Suprapubic skin (tissue), 4 donors: ENCODE measurements around the gene CASP4. TPM values are rescaled to one million over a fixed set of nuclear protein-coding genes. Genes with fewer than 3 reads are reported as not detected.

Experiments used
- DNase-seq, 2 donors: peaks; one replicate each; pipeline ENCODE4 v3.0.0-alpha.2; 2019; ENCODE audit warnings: low spot score in 2 of 2
- H3K27ac ChIP-seq: fragments of 200-600 bp; sonication (generic); one replicate; pipeline ENCODE4 v1.5.1; 2019
- H3K27me3 ChIP-seq: fragments of 200-600 bp; sonication (generic); one replicate; pipeline ENCODE4 v1.5.1; 2019
- H3K36me3 ChIP-seq: fragments of 200-600 bp; sonication (generic); one replicate; pipeline ENCODE4 v1.5.1; 2019
- H3K4me1 ChIP-seq: fragments of 200-600 bp; sonication (generic); one replicate; pipeline ENCODE4 v1.5.1; 2019
- H3K4me3 ChIP-seq: fragments of 200-600 bp; sonication (generic); one replicate; pipeline ENCODE4 v1.5.1; 2019; ENCODE audit warnings: mild to moderate bottlenecking
- H3K9me3 ChIP-seq: fragments of 200-600 bp; sonication (generic); one replicate; pipeline ENCODE4 v1.5.1; 2019
- CTCF ChIP-seq, 2 donors: fragments of 200-600 bp in 1 of 2; fragments of 450-650 bp in 1 of 2; sonication (generic) in 1 of 2; IDR thresholded peaks; one replicate each; pipeline ENCODE4 v1.5.1; 2016 to 2019; ENCODE audit warnings: antibody characterized with exemption in 2 of 2, mild to moderate bottlenecking in 1 of 2, moderate library complexity in 1 of 2
- EP300 ChIP-seq: sonication (generic); formaldehyde crosslinking; IDR thresholded peaks from one replicate; pipeline ENCODE4 v1.6.1; 2017; ENCODE audit warnings: antibody characterized with exemption
- POLR2A ChIP-seq, 2 donors: fragments of 450-650 bp; IDR thresholded peaks; one replicate each; pipeline ENCODE4 v1.6.1; 2017; ENCODE audit warnings: antibody characterized with exemption in 2 of 2, mild to moderate bottlenecking in 2 of 2, moderate library complexity in 2 of 2
- POLR2AphosphoS5 ChIP-seq, 3 donors: sonication (generic); formaldehyde crosslinking; IDR thresholded peaks; one replicate each; pipeline ENCODE4 v1.6.1; 2017; ENCODE audit warnings: antibody characterized with exemption in 3 of 3
- WGBS: methylation state at CpG from one replicate; pipeline ENCODE4 v1.1.5; 2018; 5-methylcytosine and 5-hydroxymethylcytosine counted together
- total RNA-seq, 4 donors: library from RNA; depleted of rRNA; stranded (reverse); fragments of >200 nt; gene quantifications; one replicate each; pipeline ENCODE4 v1.1.0, GENCODE V29; 2016

CASP4 gene
- total RNA-seq, 4 donors from 2014 or later, result 98.3 to 272 (median 129) TPM

DNA sequence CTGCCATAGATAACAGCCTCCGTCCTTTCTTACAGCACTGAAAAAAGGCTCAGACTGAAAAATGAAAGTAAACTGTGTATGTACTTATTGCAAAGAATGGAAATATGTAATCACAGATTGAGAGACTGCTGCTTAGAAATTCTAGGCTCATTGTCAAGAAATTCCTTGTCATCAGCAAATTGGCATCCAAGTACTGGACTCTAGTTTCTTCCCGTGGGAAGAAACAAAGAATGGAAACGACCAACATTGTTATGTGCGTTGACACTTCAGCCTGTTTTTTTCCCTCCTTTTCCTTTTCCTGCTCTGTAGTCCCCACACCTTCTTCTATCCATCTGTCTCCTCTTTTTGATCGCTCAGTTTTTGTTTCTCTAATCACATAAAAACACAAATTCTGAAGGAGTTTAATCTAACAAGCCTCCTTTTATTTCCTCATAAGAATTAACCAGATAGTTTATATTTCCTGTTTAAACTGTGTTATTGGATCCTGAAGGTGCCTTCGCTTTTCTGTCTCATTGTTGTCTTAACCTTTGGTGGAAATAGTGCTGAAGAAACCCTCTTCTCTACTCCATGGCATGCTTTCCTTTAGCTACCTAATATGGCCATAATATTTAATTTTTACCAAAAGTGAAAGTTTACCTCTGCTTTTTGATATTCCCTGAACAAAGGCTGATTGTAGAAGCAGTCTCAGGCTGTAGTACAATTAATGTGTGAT lies 50.1 kb downstream of the CASP4 start:
- Histone ChIP-seq H3K27ac (peak overlapping the region; percentile 61), H3K4me3 (peak overlapping the region; percentile 42), H3K9me3 (no peaks in the 10 kb centered on the region), H3K27me3 (no peaks in the 10 kb centered on the region), H3K36me3 (no peaks in the 10 kb centered on the region), H3K4me1 (peaks cover 15% of the 10 kb centered on the region)
- no peak for TF ChIP-seq POLR2A (IDR thresholded peaks at IDR 0.05)
- no peak for TF ChIP-seq CTCF (IDR thresholded peaks at IDR 0.05)
- TF ChIP-seq POLR2AphosphoS5 (IDR thresholded peaks at IDR 0.05), result no peak
- TF ChIP-seq EP300, result no peak
- no peak for DNase-seq
- WGBS, result 20% methylated on average over 6 of the region's 6 CpGs

DNA sequence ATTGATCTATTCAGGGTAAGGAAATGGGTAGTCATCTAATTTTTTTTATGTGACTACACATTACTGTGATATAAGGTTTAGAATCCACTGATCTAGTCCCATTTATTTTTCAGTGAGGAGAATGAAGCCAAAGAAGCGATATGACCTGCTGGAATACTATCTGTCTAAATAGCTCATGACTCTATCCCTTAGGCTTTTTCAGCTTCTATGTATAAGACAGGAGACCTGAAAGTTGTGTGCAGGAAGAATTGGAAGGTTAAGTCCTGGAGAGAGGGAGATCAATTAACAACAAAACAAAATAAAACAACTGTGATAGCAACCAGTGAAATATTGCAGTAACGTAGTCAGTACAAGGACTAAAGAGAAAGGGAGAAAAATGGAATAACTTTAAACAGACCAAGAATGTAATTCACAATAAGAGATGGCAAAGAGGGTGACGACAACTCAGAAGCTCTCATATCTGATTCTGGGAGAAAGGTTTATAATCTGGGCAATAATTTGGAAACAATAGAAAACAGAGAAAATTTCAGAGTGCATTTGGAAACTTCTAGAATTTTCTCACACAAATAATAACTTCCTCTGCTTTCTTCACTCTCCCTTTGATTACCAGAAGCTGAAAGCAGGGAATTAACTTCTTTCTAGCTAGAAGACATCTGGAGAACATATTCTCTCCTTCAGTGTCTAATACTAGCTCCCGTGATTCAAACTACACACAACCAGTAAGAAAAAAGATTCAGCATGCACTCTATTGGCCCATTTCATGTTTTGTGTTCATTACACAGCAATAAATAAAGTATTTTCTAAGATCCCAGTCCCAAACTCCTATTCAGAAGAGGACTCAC lies 50.9 kb downstream of the CASP4 start:
- 23% methylated on average over 4 of the region's 4 CpGs for WGBS
- Histone ChIP-seq H3K27ac (peak overlapping the region; percentile 61), H3K27me3 (no peaks in the 10 kb centered on the region), H3K4me3 (peak overlapping the region; percentile 42), H3K36me3 (no peaks in the 10 kb centered on the region), H3K9me3 (no peaks in the 10 kb centered on the region), H3K4me1 (peaks cover 15% of the 10 kb centered on the region)
- TF ChIP-seq POLR2AphosphoS5 (IDR thresholded peaks at IDR 0.05) (no peak), CTCF (IDR thresholded peaks at IDR 0.05) (no peak), POLR2A (IDR thresholded peaks at IDR 0.05) (no peak), EP300 (no peak)
- no peak for DNase-seq

DNA sequence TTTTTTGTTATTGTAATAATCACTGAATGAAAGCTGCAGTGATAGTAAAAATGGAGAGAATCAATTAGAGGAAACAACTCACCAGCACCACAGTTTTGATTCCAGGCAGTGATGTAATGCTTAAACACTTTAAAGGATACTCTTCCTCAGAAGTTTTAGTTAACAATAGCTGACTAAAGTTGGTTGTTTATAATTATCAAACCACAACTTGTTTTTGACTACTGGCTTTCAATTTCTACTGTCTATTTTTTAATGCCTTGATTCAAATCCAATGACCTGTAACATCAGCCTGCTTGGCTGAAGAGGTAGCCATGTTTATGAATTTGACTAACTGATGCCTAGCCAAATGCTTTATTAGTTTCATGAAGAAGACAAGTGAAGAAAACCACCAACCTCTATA lies 51.9 kb downstream of the CASP4 start:
- Histone ChIP-seq H3K4me1 (peaks cover 15% of the 10 kb centered on the region), H3K9me3 (no peaks in the 10 kb centered on the region), H3K4me3 (no peak overlapping the region), H3K27me3 (no peaks in the 10 kb centered on the region), H3K27ac (no peak overlapping the region), H3K36me3 (no peaks in the 10 kb centered on the region)
- TF ChIP-seq POLR2AphosphoS5 (IDR thresholded peaks at IDR 0.05), result no peak
- no peak for TF ChIP-seq POLR2A (IDR thresholded peaks at IDR 0.05)
- TF ChIP-seq EP300, result no peak
- TF ChIP-seq CTCF (IDR thresholded peaks at IDR 0.05), result no peak
- DNase-seq, result no peak

DNA sequence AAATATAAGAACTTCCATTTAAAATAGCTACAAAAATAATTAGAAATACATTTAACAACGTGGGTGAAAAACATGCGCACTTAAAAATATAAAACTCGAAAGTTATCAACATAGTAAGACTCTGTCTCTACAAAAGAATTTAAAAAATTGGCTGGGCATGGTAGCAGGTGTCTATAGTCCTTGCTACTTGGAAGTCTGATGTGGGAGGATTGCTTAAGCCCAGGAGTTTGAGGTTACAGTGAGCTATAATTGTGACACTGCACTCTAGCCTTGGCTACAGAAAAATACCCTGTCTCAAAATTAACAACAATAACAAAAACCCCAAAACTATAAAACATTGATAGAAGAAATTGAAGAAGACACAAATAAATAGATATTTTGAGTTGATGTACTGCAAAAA lies 56.3 kb downstream of the CASP4 start:
- no peak for DNase-seq
- 92% methylated on average over 3 of the region's 3 CpGs for WGBS
- Histone ChIP-seq H3K4me1 (peaks cover 1% of the 10 kb centered on the region), H3K27ac (no peak overlapping the region), H3K36me3 (no peaks in the 10 kb centered on the region), H3K4me3 (no peak overlapping the region), H3K27me3 (no peaks in the 10 kb centered on the region), H3K9me3 (no peaks in the 10 kb centered on the region)
- no peak for TF ChIP-seq POLR2AphosphoS5 (IDR thresholded peaks at IDR 0.05)
- no peak for TF ChIP-seq CTCF (IDR thresholded peaks at IDR 0.05)
- no peak for TF ChIP-seq POLR2A (IDR thresholded peaks at IDR 0.05)
- no peak for TF ChIP-seq EP300

GRCh38 chr11:104908186-104908531 lies 60.2 kb downstream of the CASP4 start:
- H3K4me1 ChIP-seq, result no peaks in the 10 kb centered on the region
- H3K36me3 ChIP-seq, result no peaks in the 10 kb centered on the region
- WGBS, result 92% methylated on average over 3 of the region's 3 CpGs
- no peak for TF ChIP-seq POLR2A (IDR thresholded peaks at IDR 0.05)
- no peak for TF ChIP-seq EP300
- TF ChIP-seq POLR2AphosphoS5 (IDR thresholded peaks at IDR 0.05), result no peak
- no peak for TF ChIP-seq CTCF (IDR thresholded peaks at IDR 0.05)
- DNase-seq, result no peak
- H3K27ac ChIP-seq, result no peak overlapping the region
- no peaks in the 10 kb centered on the region for H3K27me3 ChIP-seq
- H3K9me3 ChIP-seq, result no peaks in the 10 kb centered on the region
- H3K4me3 ChIP-seq, result no peak overlapping the region
